HG03025 (cell line): Measurements from ENCODE around the gene CSF1R.
"Not testable (repeated sequence)": the region's sequence is repeated elsewhere in the genome, so short reads cannot be mapped to it uniquely, and the experiment has no call there.

Experiments used
- ATAC-seq: cut with Tn5 transposase; IDR thresholded peaks from one replicate; pipeline ENCODE4 v1.9.1; 2021; ENCODE audit warnings: mild to moderate bottlenecking, moderate library complexity; ENCODE audit not compliant: unreplicated experiment, low FRiP score

The CSF1R gene

GRCh38 chr5:150105928-150106615, 19.7 kb upstream of the CSF1R start:
- ATAC-seq, result no peak

GRCh38 chr5:150104550-150104870, 18.2 kb upstream of the CSF1R start:
- no peak for ATAC-seq

- ATAC-seq, result no peak
Measured at GRCh38 chr5:150103678-150104549, 17.6 kb upstream of the CSF1R start.

GRCh38 chr5:150101023-150101422, 14.7 kb upstream of the CSF1R start:
- ATAC-seq, result no peak

- no peak for ATAC-seq
Measured at GRCh38 chr5:150097152-150097551, 10.8 kb upstream of the CSF1R start.

GRCh38 chr5:150092159-150092787, 5.9 kb upstream of the CSF1R start:
- ATAC-seq, result no peak

- ATAC-seq, result no peak
Measured at GRCh38 chr5:150085191-150085912, 1.0 kb downstream of the CSF1R start.

GRCh38 chr5:150084754-150085153, 1.6 kb downstream of the CSF1R start:
- not testable (repeated sequence) for ATAC-seq

- no peak for ATAC-seq
Measured at GRCh38 chr5:150082889-150083288, 3.5 kb downstream of the CSF1R start.

GRCh38 chr5:150082374-150082773, 4.0 kb downstream of the CSF1R start:
- no peak for ATAC-seq

GRCh38 chr5:150081541-150082283, 4.6 kb downstream of the CSF1R start:
- ATAC-seq, result peak; percentile 79

- ATAC-seq, result no peak
Measured at GRCh38 chr5:150080696-150081435, 5.5 kb downstream of the CSF1R start.

GRCh38 chr5:150079909-150080461, 6.4 kb downstream of the CSF1R start:
- ATAC-seq, result no peak

GRCh38 chr5:150078802-150079689, 7.3 kb downstream of the CSF1R start:
- no peak for ATAC-seq

GRCh38 chr5:150077996-150078801, 8.2 kb downstream of the CSF1R start:
- ATAC-seq, result no peak

- no peak for ATAC-seq
Measured at GRCh38 chr5:150077060-150077459, 9.3 kb downstream of the CSF1R start.

- no peak for ATAC-seq
Measured at GRCh38 chr5:150075806-150076205, 10.5 kb downstream of the CSF1R start.
